GM06990 (cell line): ENCODE results near the gene PNKP.
A peak's percentile ranks its signal among the peaks of the same experiment; 100 is the strongest.

Source experiments
- DNase-seq: peaks from one replicate; pipeline ENCODE4 v3.0.0-alpha.2; 2011; ENCODE audit not compliant: insufficient read length; ENCODE audit errors: extremely low read depth
- H3K27me3 ChIP-seq: replicated peaks from 2 replicates; pipeline ENCODE4 v1.6.0; 2011; ENCODE audit warnings: low read length; ENCODE audit not compliant: control insufficient read depth, insufficient read depth
- H3K36me3 ChIP-seq: 2 replicates; pipeline ENCODE4 v1.5.1; 2011; ENCODE audit warnings: low read length; ENCODE audit not compliant: control insufficient read depth, insufficient read depth
- H3K4me3 ChIP-seq: replicated peaks from 2 replicates; pipeline ENCODE4 v1.5.1; 2011; ENCODE audit warnings: low read depth, mild to moderate bottlenecking, control low read depth, low read length
- CTCF ChIP-seq: IDR thresholded peaks from 2 replicates; pipeline ENCODE4 v1.5.1; 2011; ENCODE audit warnings: low read length, control low read depth, mild to moderate bottlenecking, inconsistent platforms; ENCODE audit not compliant: insufficient read depth, poor library complexity, severe bottlenecking

The PNKP gene

GRCh38 chr19:49866933-49867782, at the start of gene PNKP:
Gene PNKP, minus strand, starts transcription at chr19:49867576. Its CDS starts 372 bp downstream, at chr19:49867204.
- DNase-seq: peak; percentile 93
- peaks cover 19% of the 10 kb centered on the region for H3K36me3 ChIP-seq
- H3K4me3 ChIP-seq: peak within 1 kb of the TSS; percentile 78
- no peak for TF ChIP-seq CTCF
- no peaks in the 10 kb centered on the region for H3K27me3 ChIP-seq

GRCh38 chr19:49915271-49915670, 47.9 kb upstream of the PNKP start:
- H3K4me3 ChIP-seq: no peak overlapping the region
- H3K36me3 ChIP-seq: peaks cover 29% of the 10 kb centered on the region
- no peak for DNase-seq
- no peak for TF ChIP-seq CTCF
- no peaks in the 10 kb centered on the region for H3K27me3 ChIP-seq

- Histone ChIP-seq H3K27me3 (no peaks in the 10 kb centered on the region), H3K4me3 (no peak overlapping the region), H3K36me3 (peaks cover 41% of the 10 kb centered on the region)
- DNase-seq: no peak
- no peak for TF ChIP-seq CTCF
Observed at GRCh38 chr19:49913720-49914119, 46.3 kb upstream of the PNKP start.

GRCh38 chr19:49912965-49913685, 45.7 kb upstream of the PNKP start:
- Histone ChIP-seq H3K36me3 (peaks cover 42% of the 10 kb centered on the region), H3K4me3 (no peak overlapping the region), H3K27me3 (no peaks in the 10 kb centered on the region)
- DNase-seq: no peak
- TF ChIP-seq CTCF: peak; percentile 26

- no peak for DNase-seq
- TF ChIP-seq CTCF: no peak
- Histone ChIP-seq H3K27me3 (no peaks in the 10 kb centered on the region), H3K36me3 (peaks cover 34% of the 10 kb centered on the region), H3K4me3 (no peak overlapping the region)
Observed at GRCh38 chr19:49911381-49912145, 44.2 kb upstream of the PNKP start.
